IPS DF 4.7 (cell line): Measurements from ENCODE around the gene PTPRN.
"Not testable (repeated sequence)": the region's sequence is repeated elsewhere in the genome, so short reads cannot be mapped to it uniquely, and the experiment has no call there.

Experiments
- DNase-seq: peaks from one replicate; pipeline ENCODE4 v3.0.0-alpha.2; 2013; ENCODE audit warnings: low spot score; ENCODE audit errors: extremely low read depth

Gene PTPRN

DNA sequence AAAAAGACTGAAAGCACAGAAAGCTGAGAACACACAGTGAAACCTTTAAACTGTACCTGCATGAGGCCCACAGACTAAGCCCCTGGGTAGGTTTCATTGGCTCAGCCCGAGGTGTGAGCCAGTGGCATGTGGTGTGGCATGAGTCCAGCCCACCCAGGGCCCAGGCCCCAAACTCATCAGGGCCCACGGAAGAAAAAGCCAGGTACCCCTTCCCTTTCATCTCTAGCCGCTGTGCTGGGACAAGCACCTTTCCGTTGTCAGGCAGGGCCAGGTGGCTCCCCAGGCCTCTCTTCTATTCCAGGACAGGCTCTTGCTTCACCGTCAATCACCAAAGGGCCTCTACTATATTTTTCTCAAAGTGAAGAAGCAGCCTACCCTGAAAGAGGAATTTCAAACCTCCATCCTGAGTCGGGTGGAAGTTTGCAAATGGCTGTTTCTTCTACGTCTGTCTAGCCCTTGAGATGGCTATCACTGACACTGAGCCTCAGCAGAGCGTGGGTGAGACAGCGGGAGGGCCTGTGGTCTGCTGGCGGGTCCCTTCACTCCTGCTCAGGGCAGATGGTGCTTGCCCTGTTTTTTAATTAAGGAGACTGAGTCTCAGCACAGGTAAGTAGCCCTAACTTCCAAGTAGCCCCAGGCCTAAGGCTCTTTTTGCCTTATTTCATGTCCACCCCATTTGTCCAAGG, 21.5 kb downstream of the PTPRN start:
- DNase-seq: no peak

GRCh38 chr2:219287116-219287440, 22.1 kb downstream of the PTPRN start:
- not testable (repeated sequence) for DNase-seq

DNA sequence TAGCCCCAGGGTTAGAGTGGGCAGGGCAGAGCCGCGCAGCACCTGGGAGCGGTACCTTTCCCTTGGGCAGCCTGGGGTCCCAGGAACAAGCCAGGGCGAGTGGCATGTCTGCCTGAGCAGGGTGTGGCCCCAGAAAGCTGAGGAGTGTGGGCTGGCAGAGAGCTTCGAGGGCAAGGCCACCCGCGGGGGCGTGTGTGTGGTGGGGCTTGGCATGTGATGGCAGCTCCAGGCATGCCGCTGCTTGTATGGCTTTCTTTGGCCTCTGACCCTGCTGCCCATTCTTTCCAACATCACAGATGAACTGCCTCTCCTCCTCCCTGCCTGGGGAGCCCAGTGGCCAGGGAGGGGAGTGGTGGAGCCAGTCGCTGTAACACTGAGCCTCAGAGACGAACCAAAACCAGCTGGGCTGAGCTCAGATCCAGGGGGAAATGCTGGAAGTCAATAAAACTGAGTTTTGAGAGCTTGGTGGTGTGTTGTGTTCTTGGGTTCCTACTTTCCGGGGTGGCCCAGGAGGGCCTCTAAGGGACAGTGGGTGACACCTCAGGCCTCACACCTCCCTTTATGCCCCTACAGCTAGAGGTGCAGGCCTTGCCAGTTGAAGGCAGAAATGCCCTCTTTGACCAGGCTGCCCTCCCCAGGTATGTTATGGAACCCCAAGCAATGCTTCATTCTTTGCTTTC, 22.6 kb downstream of the PTPRN start:
- DNase-seq: no peak

DNA sequence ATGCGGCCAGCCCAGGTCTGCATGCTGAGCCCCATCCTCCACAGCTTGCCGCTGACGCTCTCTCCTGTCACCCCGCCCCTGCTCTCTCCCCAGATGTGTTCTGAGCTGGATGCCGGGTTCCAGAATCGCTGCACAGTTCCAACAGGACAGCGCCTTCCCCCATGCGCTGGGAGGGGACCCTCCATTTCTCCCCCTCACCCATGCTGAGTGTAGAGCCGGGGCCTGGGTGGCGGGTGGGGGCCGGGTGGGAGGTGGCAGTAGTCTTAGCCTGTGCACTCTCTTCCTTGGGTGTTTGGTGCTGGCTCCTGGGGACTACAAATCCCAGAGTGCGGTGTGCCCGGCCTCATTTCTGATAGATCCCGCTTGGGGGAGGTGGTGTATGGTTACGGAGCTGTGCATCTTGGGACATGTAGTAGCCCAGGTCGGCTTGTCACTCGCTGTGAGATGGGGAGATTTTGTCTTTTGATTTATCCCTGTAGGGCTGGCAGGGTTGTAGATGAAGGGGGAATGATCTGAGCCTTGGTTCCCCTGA, 23.2 kb downstream of the PTPRN start:
- DNase-seq: no peak

DNA sequence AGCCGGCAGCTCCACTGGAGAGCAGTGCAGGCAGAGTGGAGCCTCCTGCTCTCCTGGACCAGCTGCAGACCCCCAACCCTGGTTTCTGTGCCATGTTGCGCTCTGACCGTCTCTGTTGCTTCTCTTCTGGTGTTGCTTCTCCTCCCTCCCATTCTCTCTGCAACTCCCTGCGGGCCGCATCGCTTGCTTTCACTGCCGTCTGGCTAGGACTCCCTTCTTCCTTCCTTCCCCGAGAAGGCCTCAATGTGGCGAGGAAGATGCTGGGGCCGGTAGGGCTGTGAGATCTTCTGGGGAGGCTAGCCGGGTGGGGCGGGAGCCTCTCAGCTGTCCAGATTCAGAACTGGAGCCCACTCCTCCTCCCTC, 23.8 kb downstream of the PTPRN start:
- DNase-seq: no peak

DNA sequence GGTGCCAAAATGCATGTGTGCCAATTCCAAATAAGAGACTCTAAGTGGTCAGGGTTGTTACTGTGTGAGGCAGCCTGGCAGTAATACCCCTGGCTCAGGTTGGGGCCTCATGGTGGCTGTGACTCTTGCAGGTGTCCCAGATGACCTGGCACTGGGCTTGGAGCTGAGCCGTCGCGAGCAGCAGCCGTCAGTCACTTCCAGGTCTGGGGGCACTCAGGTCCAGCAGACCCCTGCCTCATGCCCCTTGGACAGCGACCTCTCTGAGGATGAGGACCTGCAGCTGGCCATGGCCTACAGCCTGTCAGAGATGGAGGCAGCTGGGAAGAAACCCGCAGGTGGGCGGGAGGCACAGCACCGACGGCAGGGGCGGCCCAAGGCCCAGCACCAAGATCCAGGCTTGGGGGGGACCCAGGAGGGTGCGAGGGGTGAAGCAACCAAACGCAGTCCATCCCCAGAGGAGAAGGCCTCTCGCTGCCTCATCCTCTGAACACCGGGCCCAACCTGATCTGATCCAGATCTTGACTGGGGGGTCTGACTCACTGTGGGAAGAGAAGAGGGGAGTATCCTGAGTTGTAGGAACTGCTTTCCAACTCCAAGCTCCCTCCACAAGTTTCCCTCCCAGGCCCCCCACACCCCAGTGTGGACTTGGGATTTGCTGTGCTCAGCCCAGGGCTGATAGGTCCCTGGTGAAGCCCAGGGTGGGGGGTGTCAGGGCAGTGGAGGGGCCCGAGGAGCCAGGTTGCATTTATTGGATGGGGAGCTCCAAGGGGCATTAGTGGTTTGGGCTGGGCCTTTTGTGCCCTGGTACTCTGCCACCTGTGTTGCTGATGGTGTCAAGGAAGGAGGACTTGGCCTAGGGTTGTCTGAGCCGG, 24.5 kb downstream of the PTPRN start:
- no peak for DNase-seq

GRCh38 chr2:219282943-219283581, 26.1 kb downstream of the PTPRN start:
- no peak for DNase-seq

DNA sequence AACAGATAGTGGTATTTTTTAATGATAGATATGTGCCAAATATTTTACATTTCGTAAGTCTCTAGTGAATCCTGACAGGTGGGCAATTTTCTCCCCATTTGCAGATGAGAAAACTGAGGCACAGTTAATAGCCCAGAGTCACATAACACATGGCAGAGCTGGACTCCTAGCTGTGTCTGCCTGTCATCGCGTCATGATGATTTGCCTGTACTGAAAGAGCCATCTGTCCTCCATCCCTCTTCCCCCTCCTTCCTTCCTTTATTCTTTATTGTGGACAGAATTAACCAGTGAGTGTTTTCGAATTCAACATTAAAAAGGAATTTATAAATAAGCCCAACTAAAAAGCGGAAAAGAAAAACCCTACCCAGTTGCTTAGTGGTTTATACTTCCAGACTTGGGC, 26.8 kb downstream of the PTPRN start:
- no peak for DNase-seq

- DNase-seq: no peak
These were observed 27.6 kb downstream of the PTPRN start for GRCh38 chr2:219281588-219281987.

DNA sequence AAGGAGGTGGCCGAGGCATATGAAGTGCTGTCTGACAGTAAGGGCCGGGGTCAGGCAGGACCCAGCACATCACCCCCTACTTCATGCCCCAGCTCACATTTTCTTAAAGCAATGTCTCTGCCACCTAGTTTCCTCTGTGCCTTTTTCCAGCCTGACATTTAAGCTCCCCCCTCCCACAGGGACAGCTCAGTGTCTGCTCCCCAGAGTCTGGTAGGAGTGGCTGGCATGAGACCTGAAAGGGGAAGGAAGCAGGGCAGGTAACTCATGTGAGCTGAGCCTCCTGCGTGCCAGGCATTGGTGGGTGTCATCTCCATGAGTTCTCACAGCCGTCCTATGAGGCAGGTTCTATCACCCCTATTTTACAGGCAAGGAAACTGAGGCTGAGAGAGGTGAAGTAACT, 28.6 kb downstream of the PTPRN start:
- no peak for DNase-seq

- no peak for DNase-seq
These were observed 29.2 kb downstream of the PTPRN start for GRCh38 chr2:219279916-219280516.

- peak; percentile 79 for DNase-seq
These were observed 29.9 kb downstream of the PTPRN start, which contains the start of gene DNAJB2 for GRCh38 chr2:219279151-219279915. TSS of gene DNAJB2 (plus strand) at chr2:219279366. CDS start at chr2:219279834, 468 bp downstream.

GRCh38 chr2:219278655-219279150, 30.5 kb downstream of the PTPRN start:
- DNase-seq: no peak

- DNase-seq: no peak
These were observed 31.2 kb downstream of the PTPRN start for GRCh38 chr2:219277703-219278654.

DNA sequence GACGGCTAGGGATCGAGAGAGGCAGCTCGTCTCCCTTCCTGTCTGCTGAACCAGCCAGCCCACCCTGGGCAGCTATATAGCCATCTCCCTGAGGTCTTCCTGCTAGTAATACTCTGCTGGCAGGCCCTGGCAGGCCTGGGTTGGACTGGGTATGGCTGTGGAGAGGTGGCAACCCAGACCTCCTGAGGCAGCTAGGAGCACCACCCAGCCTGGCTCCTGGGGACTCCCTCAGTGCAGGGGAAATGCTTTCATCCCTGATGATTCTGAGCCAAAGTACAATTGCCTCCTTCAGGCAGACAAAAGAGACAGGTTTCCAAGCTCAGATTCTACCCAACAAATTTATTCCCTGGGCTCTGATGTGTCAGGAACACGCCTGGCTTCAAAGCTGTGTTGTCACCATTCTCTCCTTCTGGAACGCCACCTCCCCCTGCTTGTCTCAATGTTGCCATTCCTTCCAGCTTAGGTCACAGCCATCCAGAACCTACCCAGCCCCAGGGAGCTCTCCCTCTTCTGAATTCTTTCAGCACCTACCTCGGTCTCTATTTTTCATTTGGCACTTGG, 34.8 kb downstream of the PTPRN start:
- no peak for DNase-seq

DNA sequence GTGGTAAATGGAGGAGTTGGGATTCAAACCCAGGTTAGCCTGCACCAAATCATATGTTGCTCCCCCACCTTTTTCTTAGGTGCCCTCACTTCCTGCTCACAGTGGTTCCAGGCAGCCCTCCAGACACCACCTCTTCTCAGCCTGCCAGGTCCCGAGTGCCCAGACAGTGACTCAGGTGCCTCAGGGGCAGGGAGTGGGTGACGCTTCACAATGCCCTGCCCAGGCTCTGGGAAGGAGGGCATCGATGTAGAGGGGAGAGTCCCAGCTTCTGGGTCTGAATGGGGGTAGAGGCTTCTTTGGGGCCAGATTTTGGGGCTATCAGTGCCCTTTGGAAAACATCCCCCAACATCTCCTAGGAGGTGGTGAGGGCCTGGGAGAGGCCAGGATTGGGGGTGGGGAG, 35.3 kb downstream of the PTPRN start:
- DNase-seq: no peak

- DNase-seq: no peak
These were observed 36.2 kb downstream of the PTPRN start for GRCh38 chr2:219272995-219273394.

DNA sequence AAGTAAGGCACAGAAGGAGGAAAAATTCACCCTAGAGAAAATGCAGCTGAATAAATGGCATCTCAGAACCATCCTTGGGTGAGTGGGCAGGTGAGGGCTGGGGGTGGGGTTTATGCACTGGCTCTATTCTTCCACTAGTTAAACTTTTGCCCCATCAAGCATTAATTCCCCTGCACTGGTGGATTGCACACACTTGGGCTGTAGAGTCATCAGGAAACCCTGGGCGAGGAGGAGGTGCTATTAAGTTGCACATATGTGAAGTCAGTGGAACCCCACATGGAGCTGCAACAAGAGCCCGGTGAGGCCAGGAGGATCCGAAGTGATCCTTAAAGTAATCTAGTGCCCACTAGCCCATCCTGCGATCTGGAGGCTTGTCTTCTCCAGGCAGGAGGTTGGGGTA, 36.8 kb downstream of the PTPRN start:
- DNase-seq: no peak

- DNase-seq: no peak
These were observed 38.2 kb downstream of the PTPRN start for GRCh38 chr2:219271021-219271420.
